ENCODE data around the gene SLK. TPM values are rescaled to one million over a fixed set of nuclear protein-coding genes. Genes with fewer than 3 reads are reported as not detected.

SLK gene
- total RNA-seq, 1 donor, result 48.8 TPM

Small RNA genes lying within 50 kb of the gene (small RNA-seq; reads per million reads assigned to genes)
- gene RN7SL524P, result not detected

Other genes starting within 250 kb of the SLK start
- 58.3 and 64.4 TPM in 2 replicates for gene SH3PXD2A, start 111.6 kb upstream of the SLK start, total RNA-seq
- gene STN1, start 49.0 kb upstream of the SLK start, total RNA-seq, result 23.3 and 29.3 TPM in 2 replicates
- gene COL17A1, start 118.7 kb downstream of the SLK start, total RNA-seq, result not detected in 2 replicates
- 6.1 and 8.2 TPM in 2 replicates for gene SFR1, start 155.0 kb downstream of the SLK start, total RNA-seq

All from fibroblast of villous mesenchyme (primary cell).